Neuronal stem cell (in vitro differentiated cells): ENCODE results near the gene PCBP2.

Experiments used
- DNase-seq: peaks from one replicate; pipeline ENCODE4 v3.0.0-alpha.2; 2013; ENCODE audit warnings: low spot score
- H2AFZ ChIP-seq: one replicate; pipeline ENCODE4 v1.6.1; 2013; ENCODE audit warnings: mild to moderate bottlenecking, low read length, inconsistent platforms
- H2AK5ac ChIP-seq: 2 replicates; pipeline ENCODE4 v1.6.1; 2013; ENCODE audit warnings: low read depth, mild to moderate bottlenecking, inconsistent platforms, low read length, moderate library complexity, mixed read lengths
- H2BK120ac ChIP-seq: 2 replicates; pipeline ENCODE4 v1.6.1; 2013; ENCODE audit warnings: low read depth, mild to moderate bottlenecking, inconsistent platforms, low read length, moderate library complexity, mixed read lengths
- H2BK12ac ChIP-seq: one replicate; pipeline ENCODE4 v1.6.1; 2013; ENCODE audit warnings: low read length, inconsistent platforms
- H2BK15ac ChIP-seq: 2 replicates; pipeline ENCODE4 v1.6.1; 2013; ENCODE audit warnings: mild to moderate bottlenecking, low read length, inconsistent platforms, mixed read lengths
- H2BK5ac ChIP-seq: one replicate; pipeline ENCODE4 v1.6.1; 2013; ENCODE audit warnings: inconsistent platforms, mild to moderate bottlenecking, low read length, moderate library complexity
- H3K14ac ChIP-seq: one replicate; pipeline ENCODE4 v1.6.1; 2013; ENCODE audit warnings: low read length, inconsistent platforms
- H3K18ac ChIP-seq: 2 replicates; pipeline ENCODE4 v1.6.1; 2013; ENCODE audit warnings: low read length, inconsistent platforms
- H3K23ac ChIP-seq: 2 replicates; pipeline ENCODE4 v1.6.1; 2013; ENCODE audit warnings: low read depth, mild to moderate bottlenecking, mixed read lengths, low read length, inconsistent platforms; ENCODE audit not compliant: poor library complexity
- H3K27ac ChIP-seq: replicated peaks from 3 replicates; pipeline ENCODE4 v1.5.1; 2013; ENCODE audit warnings: low read length, inconsistent platforms
- H3K27me3 ChIP-seq, 3 experiments: 2 replicates each; pipeline ENCODE4 v1.6.1; 2013; ENCODE audit warnings: low read length in 3 of 3, mild to moderate bottlenecking in 2 of 3, inconsistent platforms in 1 of 3, low read depth in 1 of 3, mixed read lengths in 1 of 3, moderate library complexity in 1 of 3; ENCODE audit not compliant: control insufficient read depth in 3 of 3, insufficient read depth in 3 of 3
- H3K36me3 ChIP-seq, 2 donors: replicated peaks in 1 of 2; 2 replicates each; pipeline ENCODE4 v1.6.1; 2013; ENCODE audit warnings: low read length in 2 of 2; ENCODE audit not compliant: control insufficient read depth in 2 of 2, insufficient read depth in 2 of 2
- H3K4ac ChIP-seq: 2 replicates; pipeline ENCODE4 v1.6.1; 2013; ENCODE audit warnings: inconsistent platforms, mild to moderate bottlenecking, low read length, moderate library complexity
- H3K4me1 ChIP-seq, 2 donors: 1 replicate in 1 of 2; 2 replicates in 1 of 2; pipeline ENCODE4 v1.6.1; 2013; ENCODE audit warnings: low read length in 2 of 2, low read depth in 1 of 2; ENCODE audit not compliant: control insufficient read depth in 2 of 2, insufficient read depth in 1 of 2
- H3K4me2 ChIP-seq: one replicate; pipeline ENCODE4 v1.6.1; 2013; ENCODE audit warnings: mild to moderate bottlenecking, low read length, inconsistent platforms; ENCODE audit not compliant: insufficient read depth, poor library complexity, severe bottlenecking
- H3K4me3 ChIP-seq, 2 donors: 2 replicates each; pipeline ENCODE4 v1.5.1; 2013; ENCODE audit warnings: low read length in 2 of 2, mild to moderate bottlenecking in 2 of 2, inconsistent platforms in 1 of 2, moderate library complexity in 1 of 2
- H3K79me1 ChIP-seq: one replicate; pipeline ENCODE4 v1.6.1; 2013; ENCODE audit warnings: low read depth, mild to moderate bottlenecking, inconsistent platforms, low read length, moderate library complexity
- H3K9ac ChIP-seq: one replicate; pipeline ENCODE4 v1.6.1; 2013; ENCODE audit warnings: mild to moderate bottlenecking, low read depth, low read length, inconsistent platforms; ENCODE audit not compliant: poor library complexity
- H3K9me3 ChIP-seq, 2 donors: replicated peaks in 1 of 2; 2 replicates each; pipeline versions ENCODE3 to v1.6.1; 2013; ENCODE audit warnings: low read length in 2 of 2, mild to moderate bottlenecking in 2 of 2, inconsistent platforms in 1 of 2, low read depth in 1 of 2, mixed read lengths in 1 of 2, moderate library complexity in 1 of 2; ENCODE audit not compliant: control insufficient read depth in 2 of 2, insufficient read depth in 1 of 2
- H4K8ac ChIP-seq: one replicate; pipeline ENCODE4 v1.6.1; 2013; ENCODE audit warnings: low read depth, mild to moderate bottlenecking, inconsistent platforms, low read length, moderate library complexity
- H4K91ac ChIP-seq: one replicate; pipeline ENCODE4 v1.6.1; 2013; ENCODE audit warnings: low read length, low read depth, mild to moderate bottlenecking, inconsistent platforms; ENCODE audit not compliant: poor library complexity
- WGBS, 2 donors: extraction: QIAGEN DNeasy Blood & Tissue Kit; methylation state at CpG; one replicate each; pipeline ENCODE4 v1.1.7; 2013; ENCODE audit warnings: missing lambda C conversion rate in 2 of 2, mixed read lengths in 1 of 2; ENCODE audit not compliant: insufficient read length in 2 of 2, insufficient replicate concordance in 1 of 2; ENCODE audit errors: extremely low coverage in 2 of 2; 5-methylcytosine and 5-hydroxymethylcytosine counted together

PCBP2 gene

DNA sequence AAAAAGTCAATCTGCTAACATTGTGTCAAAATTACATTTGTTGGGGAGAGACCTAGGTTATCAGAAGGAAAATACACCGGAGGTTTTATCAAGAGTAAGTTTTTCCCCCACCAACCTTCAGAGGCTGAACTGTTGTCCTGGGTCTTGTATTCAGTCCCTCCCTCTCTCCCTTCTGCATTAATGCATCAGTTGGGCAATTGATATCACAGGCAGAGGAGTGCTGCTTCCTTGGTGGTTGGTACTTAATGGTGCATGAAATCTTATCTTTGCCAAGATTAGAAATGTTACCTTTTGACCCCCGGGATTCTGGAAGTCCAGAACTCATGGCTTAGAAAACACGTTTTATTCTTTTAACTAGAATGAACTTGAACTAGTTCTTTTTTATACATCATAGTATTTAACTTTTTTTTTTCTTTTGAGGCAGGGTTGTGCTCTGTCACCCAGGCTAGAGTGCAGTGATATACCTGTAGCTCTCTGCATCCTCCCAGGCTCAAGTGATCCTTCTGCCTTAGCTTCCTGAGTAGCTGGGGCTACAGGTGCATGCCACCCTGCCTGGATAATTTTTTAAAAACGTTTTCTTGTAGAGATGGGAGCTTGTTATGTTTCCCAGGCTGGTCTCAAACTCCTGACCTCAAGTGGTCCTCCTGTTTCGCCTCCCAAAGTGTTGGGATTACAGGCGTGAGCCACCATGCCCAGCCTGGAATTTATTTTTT, 4.9 kb downstream of the PCBP2 start:
- Histone ChIP-seq H4K8ac (no peak overlapping the region), H3K36me3 (peaks cover 52 to 89% of the 10 kb centered on the region in 2 donors), H3K4me3 (no peak overlapping the region), H3K18ac (no peak overlapping the region), H2AFZ (no peak overlapping the region), H2BK5ac (no peak overlapping the region), H3K4me1 (peaks cover 7 to 16% of the 10 kb centered on the region in 2 donors), H3K79me1 (no peaks in the 10 kb centered on the region), H3K14ac (no peak overlapping the region), H3K27ac (no peak overlapping the region), H3K23ac (no peak overlapping the region), H3K9ac (no peak overlapping the region), H4K91ac (no peak overlapping the region), H3K9me3 (peaks cover 0 to 2% of the 10 kb centered on the region in 2 donors), H3K27me3 (no peaks in the 10 kb centered on the region), H3K4ac (no peak overlapping the region), H3K4me2 (no peak overlapping the region), H2BK15ac (no peak overlapping the region), H2BK120ac (no peak overlapping the region), H2AK5ac (no peak overlapping the region), H2BK12ac (no peak overlapping the region)
- no CpG with 5 or more reads among the region's 6 CpGs for WGBS, 2 donors
- DNase-seq = no peak

DNA sequence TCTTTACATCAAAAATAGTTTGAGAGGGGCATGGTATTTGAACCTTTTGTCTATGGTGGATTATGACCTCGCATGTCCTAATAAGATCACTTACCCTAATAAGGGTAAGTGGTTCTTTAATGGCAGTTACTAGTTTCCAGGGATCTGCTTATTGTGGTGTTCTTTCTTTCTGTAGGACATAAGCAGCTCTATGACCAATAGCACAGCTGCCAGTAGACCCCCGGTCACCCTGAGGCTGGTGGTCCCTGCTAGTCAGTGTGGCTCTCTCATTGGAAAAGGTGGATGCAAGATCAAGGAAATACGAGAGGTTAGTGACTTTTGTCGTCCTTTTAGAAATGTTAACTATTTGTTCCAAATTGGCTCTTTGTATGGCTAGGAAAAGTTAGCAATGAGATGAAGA, 7.2 kb downstream of the PCBP2 start:
- H3K9ac ChIP-seq = no peak overlapping the region
- no peak overlapping the region for H3K4me3 ChIP-seq
- no peak overlapping the region for H3K23ac ChIP-seq
- H3K36me3 ChIP-seq = peaks cover 68 to 100% of the 10 kb centered on the region in 2 donors
- no peak overlapping the region for H3K4ac ChIP-seq
- no peak overlapping the region for H4K8ac ChIP-seq
- no peaks in the 10 kb centered on the region for H3K79me1 ChIP-seq
- H4K91ac ChIP-seq = no peak overlapping the region
- H3K27ac ChIP-seq = no peak overlapping the region
- no peak overlapping the region for H2BK12ac ChIP-seq
- H2BK120ac ChIP-seq = no peak overlapping the region
- no peak overlapping the region for H3K18ac ChIP-seq
- H3K27me3 ChIP-seq = no peaks in the 10 kb centered on the region
- H3K14ac ChIP-seq = no peak overlapping the region
- H3K9me3 ChIP-seq = peaks cover 0 to 2% of the 10 kb centered on the region in 2 donors
- DNase-seq = no peak
- H3K4me2 ChIP-seq = no peak overlapping the region
- H3K4me1 ChIP-seq = peaks cover 7 to 21% of the 10 kb centered on the region in 2 donors
- no peak overlapping the region for H2AFZ ChIP-seq
- H2BK15ac ChIP-seq = no peak overlapping the region
- WGBS, 2 donors = no CpG with 5 or more reads among the region's 4 CpGs
- no peak overlapping the region for H2AK5ac ChIP-seq
- no peak overlapping the region for H2BK5ac ChIP-seq

DNA sequence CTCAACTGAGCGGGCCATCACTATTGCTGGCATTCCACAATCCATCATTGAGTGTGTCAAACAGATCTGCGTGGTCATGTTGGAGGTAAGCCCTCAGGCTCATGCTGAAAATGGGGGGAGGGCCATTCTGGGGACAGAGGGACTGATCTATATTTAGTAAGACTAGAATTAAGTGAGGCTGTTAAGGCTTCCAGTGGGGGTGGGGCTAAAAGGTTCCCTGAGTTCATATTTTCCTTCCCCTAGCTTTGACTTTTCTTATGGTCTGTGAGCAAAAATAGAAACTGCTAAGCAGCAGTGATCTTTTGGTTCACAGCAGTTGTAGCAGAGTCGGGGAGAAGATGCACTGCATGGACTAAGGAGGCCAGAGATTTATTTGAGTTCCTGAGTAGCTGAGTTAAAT, 9.2 kb downstream of the PCBP2 start:
- Histone ChIP-seq H3K36me3 (peaks cover 68 to 100% of the 10 kb centered on the region in 2 donors), H3K4me2 (no peak overlapping the region), H2AFZ (no peak overlapping the region), H2AK5ac (no peak overlapping the region), H2BK15ac (no peak overlapping the region), H3K9me3 (no peaks in the 10 kb centered on the region), H3K4me3 (no peak overlapping the region), H2BK120ac (no peak overlapping the region), H3K4me1 (peaks cover 0 to 21% of the 10 kb centered on the region in 2 donors), H4K8ac (no peak overlapping the region), H2BK5ac (no peak overlapping the region), H4K91ac (no peak overlapping the region), H3K27me3 (no peaks in the 10 kb centered on the region), H3K4ac (no peak overlapping the region), H3K23ac (no peak overlapping the region), H3K9ac (no peak overlapping the region), H2BK12ac (no peak overlapping the region), H3K79me1 (peaks cover 4% of the 10 kb centered on the region), H3K18ac (no peak overlapping the region), H3K27ac (peak overlapping the region; percentile 26), H3K14ac (no peak overlapping the region)
- no CpG with 5 or more reads among the region's 3 CpGs for WGBS, 2 donors
- no peak for DNase-seq

DNA sequence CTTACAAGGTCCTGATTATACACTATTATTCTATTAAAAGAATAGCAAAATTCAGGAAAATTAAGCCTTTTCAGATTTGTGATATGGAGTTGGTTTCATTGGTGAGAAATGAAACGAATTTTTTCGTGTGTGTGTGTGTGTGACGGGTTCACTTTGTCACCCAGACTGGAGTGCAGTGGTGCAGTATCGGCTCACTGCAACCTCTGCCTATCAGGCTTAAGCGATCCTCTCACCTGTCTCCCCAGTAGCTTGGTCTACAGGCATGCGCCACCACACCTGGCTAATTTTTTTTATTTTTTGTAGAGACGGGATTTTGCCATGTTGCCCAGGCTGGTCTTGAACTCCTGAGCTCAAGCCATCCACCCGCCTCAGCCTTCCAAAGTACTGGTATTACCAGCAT, 9.7 kb downstream of the PCBP2 start:
- Histone ChIP-seq H2BK120ac (no peak overlapping the region), H3K27me3 (no peaks in the 10 kb centered on the region), H3K27ac (no peak overlapping the region), H3K18ac (no peak overlapping the region), H3K14ac (no peak overlapping the region), H3K4me2 (no peak overlapping the region), H2AK5ac (no peak overlapping the region), H4K91ac (no peak overlapping the region), H2AFZ (no peak overlapping the region), H3K4me3 (no peak overlapping the region), H2BK12ac (no peak overlapping the region), H3K4ac (no peak overlapping the region), H3K36me3 (peaks cover 70 to 100% of the 10 kb centered on the region in 2 donors), H4K8ac (no peak overlapping the region), H3K9me3 (no peaks in the 10 kb centered on the region), H3K9ac (no peak overlapping the region), H2BK5ac (no peak overlapping the region), H2BK15ac (no peak overlapping the region), H3K79me1 (peaks cover 4% of the 10 kb centered on the region), H3K23ac (no peak overlapping the region), H3K4me1 (peaks cover 0 to 21% of the 10 kb centered on the region in 2 donors)
- DNase-seq = no peak
- WGBS, 2 donors = 100% methylated on average over 2 of the region's 8 CpGs; no CpG with 5 or more reads in 1 of the 2 donors
